ENCODE measurements around the gene CACNA1C.

CACNA1C gene

DNA sequence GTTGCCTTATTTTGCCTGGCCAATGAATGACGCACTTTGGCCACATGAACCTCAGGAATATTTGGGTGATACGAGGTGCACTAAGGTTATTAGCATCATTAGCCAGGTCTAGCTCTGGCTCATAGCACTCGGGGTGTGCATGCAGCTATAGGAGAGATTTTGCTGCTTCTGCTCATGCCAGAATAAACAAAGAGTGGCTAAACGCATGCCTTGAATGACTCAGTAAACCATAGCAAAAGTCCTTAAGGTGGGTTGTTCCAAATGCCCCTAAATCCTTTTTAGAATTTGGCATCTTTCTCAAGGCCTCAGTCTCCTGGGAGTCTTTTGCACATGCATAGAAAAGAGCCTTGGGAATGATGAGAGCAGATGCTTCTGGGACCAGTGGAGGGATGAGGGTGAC is 398.2 kb downstream of the CACNA1C start:
- no peak for DNase-seq (ENCODE audit: low read depth, low spot score)

DNA sequence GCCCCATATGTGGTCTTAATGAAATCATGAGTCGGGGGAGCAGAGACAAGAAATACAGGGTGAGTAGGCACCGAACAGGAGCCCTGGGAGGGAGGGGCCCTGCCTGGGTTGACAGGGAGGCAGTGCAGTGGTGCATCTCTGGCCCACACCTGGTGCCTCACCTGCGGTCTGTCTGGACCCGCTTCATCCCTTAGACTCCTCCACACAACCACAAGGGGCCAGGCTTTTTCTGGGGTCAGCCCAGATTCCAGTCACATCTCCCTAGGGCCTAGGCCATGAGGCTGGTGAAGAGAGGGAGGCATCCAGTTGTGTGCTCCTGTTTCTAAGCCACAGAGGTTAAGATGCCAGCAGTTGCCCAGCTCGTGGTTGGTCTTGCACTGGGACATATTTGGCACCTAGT is 398.7 kb downstream of the CACNA1C start:
- no peak for DNase-seq (ENCODE audit: low read depth, low spot score)

DNA sequence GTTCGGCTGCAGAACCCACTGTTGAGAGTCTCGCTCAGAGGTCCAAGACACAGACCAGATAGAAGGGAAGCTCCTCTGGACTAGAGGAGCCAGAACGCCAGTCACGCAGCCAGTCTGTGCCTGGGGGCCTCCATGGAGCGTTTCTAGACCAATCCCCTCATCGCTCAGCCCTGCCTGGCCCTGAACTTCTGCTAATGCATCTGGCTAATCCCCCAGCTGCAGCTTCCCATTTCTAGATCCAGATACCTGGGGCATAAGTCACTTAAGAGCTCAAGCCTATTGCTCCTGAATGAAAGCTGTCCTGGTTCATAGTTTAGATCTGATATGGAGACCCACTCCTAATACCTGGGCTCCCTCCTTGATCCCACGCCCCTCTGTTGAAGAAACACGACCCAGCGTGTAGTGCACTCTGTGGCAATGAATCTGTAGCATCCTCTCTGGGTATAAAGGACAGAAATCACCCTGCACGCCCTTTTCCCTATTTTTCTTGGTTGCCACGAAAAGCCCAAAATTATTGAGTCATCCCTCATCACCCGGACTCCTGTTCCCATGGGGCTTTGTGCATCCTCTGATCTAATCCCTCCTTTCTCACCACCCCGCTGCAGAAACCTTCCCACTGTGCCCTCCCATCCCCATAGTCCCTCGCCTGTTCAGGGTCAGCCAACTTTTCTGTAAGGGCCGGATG is 400.4 kb downstream of the CACNA1C start:
- DNase-seq (ENCODE audit: low read depth, low spot score) = no peak

DNA sequence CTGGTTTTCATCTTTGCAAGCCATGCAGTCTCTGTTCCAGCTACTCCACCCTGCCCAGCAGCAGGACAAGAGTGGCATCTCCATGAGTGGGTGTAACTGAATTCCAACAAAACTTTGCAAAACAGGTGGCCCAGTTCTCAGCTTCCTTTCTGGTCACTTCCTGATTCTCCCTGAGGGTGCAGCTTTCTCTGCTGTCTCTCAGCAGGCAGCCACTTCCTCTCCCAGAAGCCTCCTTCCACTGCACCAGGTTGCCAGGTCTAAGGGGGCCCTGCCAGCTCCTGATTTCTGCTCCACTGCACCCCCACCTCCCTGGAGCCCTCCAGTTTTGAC is 400.9 kb downstream of the CACNA1C start:
- no peak for DNase-seq (ENCODE audit: low read depth, low spot score)

DNA sequence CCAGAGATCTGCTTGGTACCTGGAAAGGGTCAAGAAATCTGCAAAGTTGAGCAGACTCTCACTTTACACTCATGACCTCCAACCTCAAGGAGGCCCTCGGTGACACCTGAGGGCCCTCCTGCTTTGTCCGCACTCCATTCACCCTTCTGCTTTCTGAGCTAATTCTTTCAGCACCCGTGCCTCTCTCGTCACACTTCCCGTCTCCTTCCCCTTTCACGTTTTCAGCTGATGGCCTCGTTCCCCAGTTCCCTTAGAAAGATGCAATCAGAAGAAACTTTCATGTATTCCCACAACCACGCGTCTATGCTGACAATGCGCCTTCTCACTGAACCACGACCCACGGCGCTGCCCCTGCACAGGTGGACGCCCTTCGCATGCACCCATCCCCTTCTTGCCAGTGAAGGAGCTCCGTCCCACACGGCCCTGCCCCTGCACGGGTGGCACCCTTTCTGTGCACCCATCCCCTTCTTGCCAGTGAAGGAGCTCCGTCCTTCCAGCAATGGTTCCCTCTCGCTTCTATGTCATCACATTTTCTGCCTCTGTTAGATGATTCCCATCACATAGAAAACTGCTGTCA is 401.9 kb downstream of the CACNA1C start:
- no peak for DNase-seq (ENCODE audit: low read depth, low spot score)

DNA sequence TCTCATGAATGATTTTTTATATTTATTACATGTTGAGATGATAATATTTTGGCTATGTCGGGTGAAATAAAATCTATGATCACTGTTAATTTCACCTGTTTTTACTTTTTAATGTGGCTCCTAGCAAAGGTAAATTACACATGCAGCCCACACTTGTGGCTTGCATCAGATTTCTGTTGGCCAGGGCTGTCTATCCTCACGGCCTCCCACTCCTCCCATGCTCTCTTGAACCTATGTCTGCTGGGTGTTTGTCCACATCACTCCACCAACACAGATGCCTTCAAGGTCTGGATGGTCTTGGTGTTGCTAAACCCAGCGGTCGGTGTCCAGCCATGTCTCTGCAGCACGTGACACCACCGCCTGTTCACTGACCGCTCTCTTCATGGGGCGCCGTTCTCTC is 402.6 kb downstream of the CACNA1C start:
- DNase-seq (ENCODE audit: low read depth, low spot score) = no peak

DNA sequence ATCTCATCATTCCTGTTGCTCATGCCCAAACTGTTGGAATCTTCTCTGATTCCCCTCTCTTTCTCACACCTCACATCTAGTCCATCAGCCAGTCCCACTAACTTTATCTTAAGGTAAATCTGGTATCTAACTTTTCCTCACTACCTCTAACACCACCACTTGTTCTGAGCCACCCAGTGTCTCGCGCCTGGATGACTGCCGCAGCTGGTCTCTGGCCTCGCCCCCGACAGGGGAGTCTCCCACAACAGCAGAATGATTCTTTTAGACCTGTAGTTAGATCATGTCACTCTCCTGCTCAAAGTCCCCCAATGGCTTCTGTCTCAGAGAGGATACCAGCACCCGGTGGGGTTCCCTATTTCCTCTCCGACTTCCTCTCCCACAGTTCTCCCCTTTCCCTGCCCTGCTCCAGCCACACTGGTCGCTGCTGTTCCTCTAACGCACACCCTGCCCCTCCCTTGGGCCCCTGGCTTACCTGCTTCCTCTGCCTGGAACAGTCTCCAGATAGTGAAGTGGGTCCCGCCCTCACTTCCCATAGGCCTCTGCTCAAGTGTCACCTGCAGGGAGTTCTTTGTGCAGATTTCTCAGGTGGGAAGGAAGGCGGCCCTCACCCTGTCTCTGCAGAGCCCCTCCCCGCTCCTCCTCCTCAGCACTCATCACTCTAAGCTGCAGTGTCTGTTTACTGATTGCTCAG is 403.5 kb downstream of the CACNA1C start:
- DNase-seq (ENCODE audit: low read depth, low spot score) = no peak

DNA sequence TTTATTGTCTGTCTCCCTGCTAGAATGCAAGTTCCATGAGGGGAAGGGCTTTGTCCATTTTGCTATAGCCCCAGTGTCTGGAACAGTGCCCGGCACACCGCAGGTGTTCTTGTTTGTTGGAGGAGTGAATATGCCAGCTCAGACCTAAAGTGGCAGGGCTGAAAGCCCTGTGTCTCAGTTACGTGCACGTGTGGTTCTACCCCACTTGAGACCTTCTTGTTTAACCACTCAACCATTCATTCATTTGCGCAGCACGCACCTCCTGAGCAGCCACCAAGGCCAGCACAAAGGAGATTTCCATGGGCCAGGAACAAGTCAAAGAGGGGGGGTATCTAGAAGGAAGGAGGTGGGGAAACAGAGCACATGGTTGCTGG is 404.0 kb downstream of the CACNA1C start:
- no peak for DNase-seq (ENCODE audit: low read depth, low spot score)

DNA sequence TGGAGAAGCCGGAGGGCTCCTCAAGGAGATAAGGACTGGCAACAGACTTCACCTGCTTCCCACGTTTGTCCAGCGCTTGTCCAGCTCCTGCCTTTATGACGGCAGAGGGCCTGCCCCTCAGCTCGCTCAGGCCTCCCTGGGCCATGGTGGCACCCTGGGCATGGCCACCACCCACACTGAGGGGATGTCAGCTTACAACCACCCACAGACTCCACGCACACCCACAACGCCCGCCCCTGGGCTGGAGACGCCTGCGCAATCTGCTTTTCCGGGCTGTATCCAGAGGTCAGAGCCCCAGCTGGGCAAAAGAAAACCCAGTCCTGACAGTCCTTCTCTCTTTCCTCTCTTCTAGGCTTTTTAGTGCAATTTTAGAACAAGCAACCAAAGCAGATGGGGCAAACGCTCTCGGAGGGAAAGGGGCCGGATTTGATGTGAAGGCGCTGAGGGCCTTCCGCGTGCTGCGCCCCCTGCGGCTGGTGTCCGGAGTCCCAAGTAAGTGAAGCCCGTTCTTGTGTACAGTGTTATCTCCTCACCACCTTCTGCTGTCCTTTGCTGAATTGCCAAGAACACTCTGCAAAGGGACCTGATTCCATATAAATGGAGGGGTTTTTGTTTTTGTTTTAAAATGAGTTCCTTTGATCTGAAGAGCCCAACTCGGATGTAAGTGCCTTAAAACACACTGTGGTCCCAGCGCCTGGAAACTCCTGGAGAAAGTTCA is 404.6 kb downstream of the CACNA1C start:
- no peak for DNase-seq (ENCODE audit: low read depth, low spot score)

DNA sequence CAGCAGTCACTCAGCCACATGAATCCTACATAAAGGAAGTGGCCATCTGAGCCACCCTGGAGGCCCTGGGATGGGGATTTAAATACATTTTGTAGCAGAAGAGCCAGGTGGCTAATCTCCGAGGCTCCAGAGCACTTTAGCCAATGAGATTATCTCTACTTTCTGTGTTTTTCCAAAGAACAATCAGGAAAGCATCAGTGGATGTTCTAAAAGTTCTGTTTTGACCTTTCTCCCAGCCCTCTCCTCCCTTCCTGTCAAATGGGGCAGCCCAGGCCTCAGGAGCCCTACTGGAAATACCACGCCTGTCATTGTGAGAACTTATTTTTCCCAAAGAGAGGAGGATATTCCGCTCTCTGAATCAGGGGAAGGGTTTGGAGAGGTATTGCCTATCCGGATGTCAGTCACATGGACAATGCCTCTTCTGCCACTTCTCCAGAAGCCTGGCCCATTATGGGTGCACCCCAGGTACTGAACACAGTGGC is 405.2 kb downstream of the CACNA1C start:
- no peak for DNase-seq (ENCODE audit: low read depth, low spot score)

DNA sequence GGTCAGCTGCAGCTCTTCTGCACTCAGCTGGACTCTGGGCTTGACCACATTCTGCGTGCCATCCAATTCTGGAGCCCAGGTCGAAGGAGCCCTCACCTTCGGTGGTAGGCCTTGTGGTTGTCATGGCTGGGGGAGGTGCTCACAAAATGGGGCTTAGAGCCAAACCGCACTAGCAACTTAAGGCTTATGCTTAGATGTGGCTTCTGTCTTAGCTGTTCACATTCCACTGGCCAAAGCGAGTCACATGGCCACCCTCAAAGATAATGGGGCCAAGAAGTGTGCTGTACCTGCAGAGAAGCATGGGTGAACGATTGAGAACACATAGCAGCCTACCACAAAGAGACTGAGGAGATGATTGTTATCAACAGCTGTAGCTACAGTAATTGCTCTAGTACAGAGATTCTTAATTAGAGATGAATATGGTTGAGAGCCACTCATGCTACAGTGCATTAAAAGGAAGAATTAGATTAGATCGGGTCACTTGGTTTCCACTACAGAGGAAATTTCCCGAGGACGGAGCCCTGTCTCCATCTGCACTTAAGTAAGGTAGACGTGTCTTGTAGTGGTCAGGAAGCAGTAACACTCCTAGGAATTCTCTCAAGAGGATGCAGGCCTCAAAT is 407.4 kb downstream of the CACNA1C start:
- DNase-seq (ENCODE audit: low read depth, low spot score) = no peak

DNA sequence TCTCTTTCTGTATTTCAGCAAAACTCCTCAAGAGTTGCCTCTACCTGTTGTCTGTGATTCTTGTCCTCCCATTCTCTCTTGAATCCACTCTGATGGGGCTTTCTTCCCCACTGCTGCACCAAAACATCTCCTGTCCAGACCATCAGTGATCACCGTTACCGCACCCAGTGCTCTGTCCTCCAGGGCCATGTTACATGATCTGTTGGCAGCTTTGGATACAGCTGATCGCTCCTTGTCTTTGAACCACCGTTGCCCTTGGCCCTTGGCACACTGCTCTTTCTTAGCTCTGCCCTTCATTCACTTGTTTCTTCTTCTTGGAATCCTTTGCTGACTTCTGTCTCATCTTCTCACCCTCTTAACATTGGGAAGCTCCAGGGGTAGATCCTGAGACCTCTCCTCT is 408.3 kb downstream of the CACNA1C start:
- no peak for DNase-seq (ENCODE audit: low read depth, low spot score)

DNA sequence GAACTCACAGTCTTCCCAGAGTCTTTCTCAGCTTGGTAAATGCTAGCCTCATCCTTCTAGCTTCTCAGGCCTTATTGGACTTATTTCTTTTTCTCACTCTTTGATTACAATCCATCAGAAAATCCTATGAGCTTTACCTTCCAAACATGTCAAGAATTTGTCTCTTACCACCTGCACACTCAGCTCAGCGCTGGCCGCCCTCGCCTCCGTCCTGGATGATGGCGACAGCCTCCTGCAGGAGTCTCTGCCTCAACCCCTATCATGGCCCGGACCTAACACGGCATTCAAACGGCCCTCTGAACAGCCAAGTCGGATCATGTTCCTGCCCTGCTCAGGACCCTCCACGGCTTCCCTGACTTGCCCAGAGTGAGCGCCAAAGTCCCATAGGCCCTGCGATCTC is 408.9 kb downstream of the CACNA1C start:
- no peak for DNase-seq (ENCODE audit: low read depth, low spot score)

DNA sequence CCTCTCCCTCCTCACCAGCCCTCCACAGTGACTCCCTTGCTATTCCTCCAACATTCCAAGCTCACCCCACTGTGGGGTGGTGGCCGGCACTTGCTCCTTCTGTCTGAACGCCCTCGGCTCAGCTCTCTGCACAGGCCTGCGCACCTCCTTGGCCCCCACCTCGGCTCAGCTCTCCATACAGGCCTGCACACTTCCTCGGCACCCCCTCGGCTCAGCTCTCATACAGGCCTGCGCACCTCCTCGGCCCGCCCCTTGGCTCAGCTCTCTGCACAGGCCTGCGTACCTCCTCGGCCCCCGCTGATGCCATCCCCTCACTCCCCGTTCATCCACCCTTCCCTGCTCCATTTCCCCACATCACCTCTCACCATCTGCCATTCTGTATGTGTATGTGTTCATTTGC is 409.3 kb downstream of the CACNA1C start:
- no peak for DNase-seq (ENCODE audit: low read depth, low spot score)

DNA sequence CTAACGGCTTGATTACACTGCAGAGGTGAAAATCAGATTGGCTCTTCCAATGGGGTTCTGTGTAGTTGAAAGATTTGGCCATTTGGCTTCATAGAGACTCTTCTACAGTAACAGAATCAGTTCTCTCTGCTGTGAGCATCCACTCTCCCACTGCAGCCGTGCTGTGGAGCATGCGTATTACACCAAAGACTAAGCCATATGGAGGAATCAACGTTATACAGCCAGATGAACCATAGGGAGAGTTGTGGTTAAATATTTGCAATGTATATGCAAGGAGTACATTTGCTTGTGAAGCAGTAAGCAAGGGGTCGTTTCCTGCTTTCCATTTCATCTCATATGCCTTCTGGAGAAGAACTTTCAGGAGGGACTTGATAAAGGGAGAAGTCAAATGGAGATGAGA is 410.9 kb downstream of the CACNA1C start:
- no peak for DNase-seq (ENCODE audit: low read depth, low spot score)

DNA sequence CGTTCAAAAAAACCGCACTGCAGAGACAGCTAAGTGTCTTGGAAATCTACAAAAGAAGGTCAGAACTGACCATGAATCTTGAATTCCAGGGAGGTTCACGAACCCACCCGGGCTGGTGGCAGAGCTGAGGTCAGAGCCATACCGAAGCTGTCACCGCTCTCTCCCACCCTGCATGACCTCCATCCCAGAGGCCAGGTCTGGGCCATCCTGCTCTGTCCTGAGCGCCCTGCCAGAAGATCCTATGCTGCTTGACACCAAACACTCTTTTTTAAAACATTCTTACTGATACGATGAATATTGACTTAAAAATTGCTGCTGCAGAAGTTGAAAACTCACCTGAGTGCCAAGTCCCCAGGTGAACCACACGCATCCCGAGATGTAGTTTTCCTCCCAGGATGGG is 412.9 kb downstream of the CACNA1C start:
- DNase-seq (ENCODE audit: low read depth, low spot score) = no peak

DNA sequence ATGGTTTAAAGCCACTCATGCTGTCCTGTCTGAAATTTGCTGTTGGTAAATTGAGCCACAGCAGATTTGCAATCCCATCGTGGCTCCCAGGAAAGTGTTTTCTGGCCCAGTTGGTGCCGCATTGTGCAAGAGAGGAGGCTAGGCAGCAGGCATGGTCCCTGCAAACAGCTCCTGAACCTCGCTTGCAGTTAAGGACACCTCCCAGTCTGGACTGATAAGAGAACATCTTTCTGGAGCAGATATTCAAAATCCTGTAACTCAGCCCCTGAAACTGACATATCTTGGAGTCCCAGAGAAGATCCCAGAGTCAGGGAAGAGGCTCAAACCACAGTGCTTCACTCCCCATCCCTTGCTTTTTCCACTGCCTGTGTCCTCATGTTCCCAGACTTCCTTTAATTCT is 413.4 kb downstream of the CACNA1C start:
- no peak for DNase-seq (ENCODE audit: low read depth, low spot score)

DNA sequence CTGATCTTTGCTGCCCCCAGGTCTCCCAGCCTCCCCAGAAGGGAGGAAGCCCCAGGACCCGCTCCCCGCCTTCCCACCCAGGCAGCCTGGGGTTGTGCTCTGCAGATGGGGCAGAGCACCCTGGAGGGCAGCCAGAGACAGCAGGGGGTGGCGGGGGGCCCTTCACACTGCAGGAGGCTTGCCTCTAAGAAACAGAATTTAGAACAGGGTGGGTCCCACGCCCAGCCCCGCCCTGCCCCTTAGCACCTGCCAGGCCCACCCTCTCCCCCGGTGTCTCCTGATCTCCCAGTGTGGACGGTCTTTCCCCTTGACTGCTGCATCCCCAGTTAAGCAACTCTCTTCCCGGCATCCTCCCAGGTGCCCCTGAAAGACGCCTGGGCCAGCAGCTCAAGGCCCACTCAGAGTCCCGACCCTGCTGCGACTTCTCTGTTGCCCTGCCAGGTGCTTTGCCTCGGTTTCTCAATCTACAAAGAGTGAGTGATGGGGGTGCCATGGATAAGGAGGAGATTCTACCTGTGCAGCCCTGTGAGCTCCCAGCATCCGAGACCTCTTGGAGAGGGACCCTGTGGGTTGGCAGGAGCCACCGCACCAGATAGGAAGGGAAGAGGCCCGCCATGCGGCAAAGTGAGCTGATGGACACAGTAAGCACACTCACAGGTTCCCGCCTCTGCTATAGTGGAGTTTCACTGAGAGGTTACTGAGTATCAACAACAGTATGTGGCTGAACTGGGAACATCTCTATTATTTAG is 414.8 kb downstream of the CACNA1C start:
- DNase-seq (ENCODE audit: low read depth, low spot score) = no peak

DNA sequence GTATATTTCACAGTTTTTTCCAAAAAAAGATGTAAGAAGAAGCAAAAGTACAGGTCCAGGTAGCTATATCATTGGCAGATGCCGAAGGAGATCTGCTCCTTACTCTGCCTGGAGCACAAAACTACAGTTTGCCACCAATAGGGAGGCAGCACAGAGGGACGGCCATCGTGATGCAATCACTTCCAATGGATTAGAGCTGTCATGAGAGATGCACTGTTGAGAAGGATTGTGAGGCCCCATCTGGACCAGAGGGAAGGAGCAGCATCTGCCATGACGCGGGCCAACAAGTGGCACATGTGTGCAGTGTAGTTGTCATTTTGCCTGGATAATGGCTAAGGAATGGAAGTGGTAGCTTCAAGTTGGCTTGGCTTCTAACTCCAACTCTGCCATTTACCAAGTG is 423.2 kb downstream of the CACNA1C start:
- no peak for DNase-seq (ENCODE audit: low read depth, low spot score)

DNA sequence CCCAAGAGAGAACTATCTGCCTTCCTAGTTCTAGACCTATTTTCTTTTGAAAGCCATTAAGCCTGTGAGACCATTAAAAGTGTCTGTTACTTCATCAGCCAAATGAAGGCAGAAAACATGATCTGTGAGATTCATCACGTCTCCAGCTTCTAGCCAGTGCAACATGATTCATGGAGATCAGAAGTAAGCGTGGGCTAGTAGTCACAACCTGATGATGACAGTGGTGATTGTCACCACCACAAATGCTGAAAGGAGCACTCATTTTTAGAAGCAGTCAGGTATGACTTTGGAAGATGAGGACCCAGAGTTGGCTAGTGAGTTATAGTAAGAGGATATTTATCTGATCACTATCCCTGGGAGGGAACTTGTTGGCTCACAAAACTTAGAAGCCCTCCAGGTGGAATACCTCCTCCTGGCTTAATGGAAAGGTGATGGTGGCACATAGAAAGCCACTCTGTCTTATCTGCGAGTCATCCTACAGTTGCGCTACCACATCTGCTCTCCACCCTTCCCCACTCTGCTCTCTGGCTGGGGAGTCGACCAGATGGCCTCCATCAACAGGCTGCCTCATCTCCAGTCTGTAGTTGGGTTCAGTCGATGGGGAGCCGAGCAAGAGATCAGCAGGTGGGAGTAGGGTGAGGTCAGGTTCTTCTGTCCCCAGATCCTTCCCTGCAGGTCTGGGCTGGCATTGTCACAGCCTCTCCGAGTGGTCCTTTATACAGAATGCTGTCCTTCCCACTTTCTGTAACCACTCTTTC is 424.4 kb downstream of the CACNA1C start:
- no peak for DNase-seq (ENCODE audit: low read depth, low spot score)

Measured in smooth muscle cell of the brain vasculature (primary cell).